Mucosa of descending colon (tissue), 3 donors: ENCODE results near the gene SLC29A2. TPM values are rescaled to one million over a fixed set of nuclear protein-coding genes. Genes with fewer than 3 reads are reported as not detected.
"Not testable (repeated sequence)": the region's sequence is repeated elsewhere in the genome, so short reads cannot be mapped to it uniquely, and the experiment has no call there.

Experiments used
- ATAC-seq: fragments of 200-7000 bp; cut with Tn5 transposase; one replicate; pipeline ENCODE4 v1.9.1; 2020; ENCODE audit warnings: mild to moderate bottlenecking, moderate library complexity
- DNase-seq, 3 donors: peaks; one replicate each; pipeline ENCODE4 v3.0.0-alpha.2; 2020
- H3K36me3 ChIP-seq: fragments of 200-600 bp; one replicate; pipeline ENCODE4 v1.8.0; 2021; ENCODE audit warnings: low read depth, mild to moderate bottlenecking
- H3K4me1 ChIP-seq: fragments of 200-600 bp; one replicate; pipeline ENCODE4 v1.8.0; 2021; ENCODE audit warnings: low read depth, mild to moderate bottlenecking
- H3K4me3 ChIP-seq: fragments of 200-600 bp; one replicate; pipeline ENCODE4 v1.8.0; 2021; ENCODE audit warnings: mild to moderate bottlenecking
- H3K9me3 ChIP-seq: fragments of 200-600 bp; one replicate; pipeline ENCODE4 v1.8.0; 2021; ENCODE audit warnings: mild to moderate bottlenecking
- CTCF ChIP-seq: fragments of 200-600 bp; IDR thresholded peaks from one replicate; pipeline ENCODE4 v1.8.0; 2022; ENCODE audit warnings: antibody characterized with exemption, mild to moderate bottlenecking
- intact Hi-C, 2 donors: fragments of 100-400 bp; cut with DNase I in 1 of 2; cut with micrococcal nuclease in 1 of 2; formaldehyde crosslinking; loops; one replicate each; pipeline versions ENCODE4 v1.11.0 to v1.11.1; 2022; cut with DNase I, micrococcal nuclease
- total RNA-seq, 3 donors: library from RNA; stranded (reverse); fragmentation: NEBNext Ultra II Directional in 2 of 3; extraction: Animal tissue kit (Norgen Biotek cat#: 25700) in 2 of 3; gene quantifications; one replicate each; pipeline versions ENCODE4 v1.2.1 to v1.2.4, GENCODE V29; 2021 to 2023
- donor health status: DM: no; HTN: no; CAD: no; lungs with moderate emphysema.
- donor health status: DM: no; HTN: no; CAD: no.
- donor health status: DM: no; HTN: yes; CAD: no.

Gene SLC29A2
- total RNA-seq, 3 donors from 2014 or later = 10.3 to 22.6 (median 14.9) TPM

DNA sequence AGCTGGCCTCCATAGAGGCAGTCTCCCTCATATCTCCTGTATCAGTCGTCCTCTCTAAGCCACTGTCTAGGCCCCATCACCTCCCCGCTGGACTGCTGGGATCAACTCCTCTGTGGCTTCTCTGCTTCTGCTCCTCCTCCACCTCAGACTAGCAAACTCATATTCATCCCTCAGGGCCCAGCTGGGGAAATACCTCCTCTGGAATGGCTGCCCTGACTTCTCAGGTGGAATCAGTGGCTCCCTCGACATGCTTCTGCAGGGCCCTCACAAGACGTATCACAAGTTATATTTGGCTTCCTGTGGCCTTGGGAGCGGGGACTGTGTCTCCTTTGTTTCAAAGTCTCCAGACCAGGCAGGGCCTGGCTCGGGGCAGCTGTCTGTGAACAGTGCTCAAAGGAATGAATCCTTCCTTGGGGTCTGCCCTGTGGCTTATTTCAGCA is 10.0 kb downstream of the SLC29A2 start:
- no peak for ATAC-seq
- intact Hi-C loops = no loop called here
- no peaks in the 10 kb centered on the region for H3K4me1 ChIP-seq
- no peak for TF ChIP-seq CTCF
- H3K36me3 ChIP-seq = no peaks in the 10 kb centered on the region
- peak in 2 of 3 donors; percentile 17 to 21 for DNase-seq
- H3K9me3 ChIP-seq = no peaks in the 10 kb centered on the region
- H3K4me3 ChIP-seq = no peak overlapping the region

GRCh38 chr11:66360406-66361073 is 11.0 kb downstream of the SLC29A2 start:
- H3K4me1 ChIP-seq = no peaks in the 10 kb centered on the region
- no peak overlapping the region for H3K4me3 ChIP-seq
- ATAC-seq = no peak
- no peak for TF ChIP-seq CTCF
- H3K36me3 ChIP-seq = no peaks in the 10 kb centered on the region
- DNase-seq = peak in 1 of 3 donors; percentile 14
- intact Hi-C loops = no loop called here
- no peaks in the 10 kb centered on the region for H3K9me3 ChIP-seq

DNA sequence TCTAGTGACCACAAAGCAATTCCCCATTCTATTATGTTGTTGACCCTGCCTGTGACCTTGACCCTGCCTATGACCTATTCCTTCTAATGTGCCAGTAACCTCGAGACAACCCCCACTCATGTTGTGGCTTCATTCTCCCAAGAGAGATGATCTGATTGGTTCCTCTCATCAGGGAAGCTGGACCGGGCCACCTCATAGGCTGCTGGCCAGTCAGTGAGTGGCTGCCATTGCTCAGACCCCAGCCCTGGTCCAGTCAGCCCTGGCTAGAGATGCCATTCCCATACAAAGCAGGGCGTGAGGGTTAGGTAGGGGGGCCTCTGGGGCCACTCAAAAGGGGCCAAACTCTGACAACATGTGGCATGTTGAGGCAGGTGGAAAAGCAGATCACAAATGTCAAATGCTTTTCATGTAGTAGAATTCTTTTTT is 11.9 kb downstream of the SLC29A2 start:
- DNase-seq = peak in 1 of 3 donors; percentile 18
- no peak for TF ChIP-seq CTCF
- Histone ChIP-seq H3K9me3 (no peaks in the 10 kb centered on the region), H3K36me3 (no peaks in the 10 kb centered on the region), H3K4me1 (no peaks in the 10 kb centered on the region), H3K4me3 (no peak overlapping the region)
- intact Hi-C loops = no loop called here
- ATAC-seq = no peak

DNA sequence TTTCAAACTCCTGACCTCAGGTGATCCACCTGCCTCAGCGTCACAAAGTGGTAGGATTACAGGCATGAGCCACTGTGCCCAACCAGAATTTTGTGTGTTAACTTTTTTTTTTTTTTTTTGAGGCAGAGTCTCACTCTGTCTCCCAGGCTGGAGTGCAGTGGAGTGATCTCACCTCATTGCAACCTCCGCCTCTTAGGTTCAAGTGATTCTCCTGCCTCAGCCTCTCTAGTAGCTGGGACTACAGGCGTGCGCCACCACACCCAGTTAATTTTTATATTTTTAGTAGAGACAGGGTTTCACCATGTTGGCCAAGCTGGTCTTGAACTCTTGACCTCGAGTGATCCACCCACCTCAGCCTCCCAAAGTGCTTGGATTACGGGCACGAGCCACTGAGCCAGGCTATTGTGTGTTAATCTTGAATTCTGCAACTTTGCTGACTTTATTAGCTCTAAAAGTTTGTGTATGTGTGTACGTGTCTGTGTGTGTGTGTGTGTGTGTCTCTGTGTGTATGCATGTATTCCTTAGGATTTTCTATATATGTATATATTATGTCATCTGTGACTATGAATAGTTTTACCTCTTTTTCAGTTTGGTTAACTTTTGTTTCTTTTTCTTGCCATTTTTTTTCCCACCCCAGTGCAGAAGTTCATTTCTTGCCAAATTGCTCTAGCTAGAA is 20.9 kb downstream of the SLC29A2 start:
- H3K4me3 ChIP-seq, ATAC-seq, H3K36me3 ChIP-seq, H3K9me3 ChIP-seq, intact Hi-C loops: not testable (repeated sequence)
- DNase-seq = peak; percentile 41 to 54 (median 51)
- H3K4me1 ChIP-seq = peaks cover 35% of the 10 kb centered on the region

DNA sequence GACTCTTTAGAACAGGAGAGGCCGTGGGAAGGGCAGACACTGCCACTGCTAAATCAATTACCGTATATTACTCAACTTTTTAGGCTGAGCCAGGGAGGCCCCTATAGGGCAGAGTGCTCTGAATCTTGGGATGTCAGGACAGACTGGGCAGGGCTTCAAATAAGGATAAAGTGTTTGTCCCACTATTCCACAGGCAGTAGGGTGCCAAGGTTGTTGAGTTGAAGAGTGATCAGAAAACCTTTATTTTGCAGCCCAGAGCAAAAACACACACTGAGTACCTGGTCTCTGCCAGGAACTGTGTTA is 22.5 kb downstream of the SLC29A2 start:
- intact Hi-C loops = no loop called here
- Histone ChIP-seq H3K9me3 (no peaks in the 10 kb centered on the region), H3K4me1 (peaks cover 44% of the 10 kb centered on the region), H3K36me3 (no peaks in the 10 kb centered on the region), H3K4me3 (no peak overlapping the region)
- no peak for DNase-seq
- TF ChIP-seq CTCF = no peak
- ATAC-seq = no peak

- no peaks in the 10 kb centered on the region for H3K9me3 ChIP-seq
- H3K4me3 ChIP-seq = peak within 1 kb of the TSS; percentile 62
- no peak for TF ChIP-seq CTCF
- DNase-seq (peak; percentile 77 to 91 (median 87)), ATAC-seq (peak; percentile 56)
- intact Hi-C loops = no loop called here
- H3K36me3 ChIP-seq = no peaks in the 10 kb centered on the region
- H3K4me1 ChIP-seq = peaks cover 51% of the 10 kb centered on the region
Observed at GRCh38 chr11:66347425-66348276, 23.9 kb downstream of the SLC29A2 start, which contains the start of gene B4GAT1. TSS of gene B4GAT1 (minus strand) at chr11:66347629. CDS start at chr11:66347545, 84 bp downstream.
